ENCODE results near the gene TLX2. TPM values are rescaled to one million over a fixed set of nuclear protein-coding genes. Genes with fewer than 3 reads are reported as not detected.

TLX2 gene
- total and polyA plus RNA-seq, 3 experiments from 2014 or later: 0.37 to 0.60 TPM; not detected in 1

GRCh38 chr2:74566076-74566753, 52.0 kb downstream of the TLX2 start:
- H3K4me3 Mint-ChIP-seq: no peak overlapping the region

GRCh38 chr2:74566754-74567085, 52.5 kb downstream of the TLX2 start:
- ChIA-PET POLR2A (no interaction called here), CTCF (interaction anchor here (1.6 kb wide), 1 partner anchor 9 kb away, joined by 6 read pairs; no protein-coding TSS in a partner anchor)
- no peak overlapping the region for H3K27ac Mint-ChIP-seq
- DNase-seq: no peak
- Histone ChIP-seq H3K36me3 (ENCODE audit: insufficient read depth, low read length) (no peaks in the 10 kb centered on the region), H3K27me3 (ENCODE audit: insufficient read depth, low read length, poor library complexity, severe bottlenecking) (no peaks in the 10 kb centered on the region), H3K27ac (ENCODE audit: low read depth, low read length) (no peak overlapping the region), H3K4me1 (ENCODE audit: insufficient read depth, low read length) (no peaks in the 10 kb centered on the region), H3K9me3 (ENCODE audit: low read length) (no peaks in the 10 kb centered on the region), H3K4me3 (ENCODE audit: low read length) (no peak overlapping the region)
- no peak overlapping the region for H3K4me3 Mint-ChIP-seq
- peaks cover 0 to 3% (median 0%) of the 10 kb centered on the region in 3 donors for H3K36me3 Mint-ChIP-seq
- H3K9me3 Mint-ChIP-seq: no peaks in the 10 kb centered on the region
- no peaks in the 10 kb centered on the region for H3K4me1 Mint-ChIP-seq
- peaks cover 21 to 43% of the 10 kb centered on the region in 2 donors for H3K27me3 Mint-ChIP-seq

More at GRCh38 chr2:74566076-74566753, 52.0 kb downstream of the TLX2 start:
- Histone ChIP-seq H3K27ac (ENCODE audit: low read depth, low read length) (no peak overlapping the region), H3K9me3 (ENCODE audit: low read length) (no peaks in the 10 kb centered on the region), H3K4me3 (ENCODE audit: low read length) (no peak overlapping the region), H3K27me3 (ENCODE audit: insufficient read depth, low read length, poor library complexity, severe bottlenecking) (no peaks in the 10 kb centered on the region), H3K36me3 (ENCODE audit: insufficient read depth, low read length) (no peaks in the 10 kb centered on the region), H3K4me1 (ENCODE audit: insufficient read depth, low read length) (no peaks in the 10 kb centered on the region)
- ChIA-PET POLR2A (no interaction called here), CTCF (interaction anchor here (1.6 kb wide), 1 partner anchor 8 kb away, joined by 6 read pairs; no protein-coding TSS in a partner anchor)
- no peak overlapping the region for H3K27ac Mint-ChIP-seq
- peaks cover 0 to 3% (median 0%) of the 10 kb centered on the region in 3 donors for H3K36me3 Mint-ChIP-seq
- peaks cover 25 to 45% of the 10 kb centered on the region in 2 donors for H3K27me3 Mint-ChIP-seq
- no peaks in the 10 kb centered on the region for H3K4me1 Mint-ChIP-seq
- no peaks in the 10 kb centered on the region for H3K9me3 Mint-ChIP-seq
- no peak for DNase-seq

Other genes starting within 250 kb of the TLX2 start
- gene SLC4A5, start 171.0 kb upstream of the TLX2 start, total RNA-seq: 1 to 10 TPM; 1.8 to 1.9 TPM
- gene SLC4A5, start 171.0 kb upstream of the TLX2 start, polyA plus RNA-seq: 0.13 TPM
- 100 to 1,000 TPM; 113 to 114 TPM for gene DCTN1, start 134.1 kb upstream of the TLX2 start, total RNA-seq
- gene DCTN1, start 134.1 kb upstream of the TLX2 start, polyA plus RNA-seq: 90.2 TPM
- gene C2orf81, start 92.8 kb upstream of the TLX2 start, total RNA-seq: 1 to 10 TPM; 2.7 to 3.2 TPM
- 2.6 TPM for gene C2orf81, start 92.8 kb upstream of the TLX2 start, polyA plus RNA-seq
- gene WDR54, start 92.7 kb upstream of the TLX2 start, total RNA-seq: 10 to 100 TPM; 75.5 to 86.6 TPM
- gene WDR54, start 92.7 kb upstream of the TLX2 start, polyA plus RNA-seq: 55.5 TPM
- gene RTKN, start 72.5 kb upstream of the TLX2 start, total RNA-seq: 1 to 10 TPM; 1.1 to 1.4 TPM
- 1.2 TPM for gene RTKN, start 72.5 kb upstream of the TLX2 start, polyA plus RNA-seq
- gene INO80B, start 59.4 kb upstream of the TLX2 start, total RNA-seq: 10 to 100 TPM; 44.1 to 44.3 TPM
- gene INO80B, start 59.4 kb upstream of the TLX2 start, polyA plus RNA-seq: 7.6 TPM
- 10 to 100 TPM; 31.2 to 31.6 TPM for gene WBP1, start 56.0 kb upstream of the TLX2 start, total RNA-seq
- 37.0 TPM for gene WBP1, start 56.0 kb upstream of the TLX2 start, polyA plus RNA-seq
- gene MOGS, start 49.1 kb upstream of the TLX2 start, total RNA-seq: 10 to 100 TPM; 82.4 to 88.0 TPM
- gene MOGS, start 49.1 kb upstream of the TLX2 start, polyA plus RNA-seq: 48.5 TPM
- gene MRPL53, start 41.8 kb upstream of the TLX2 start, total RNA-seq: 100 to 1,000 TPM; 115 to 118 TPM
- gene MRPL53, start 41.8 kb upstream of the TLX2 start, polyA plus RNA-seq: 108 TPM
- gene CCDC142, start 31.5 kb upstream of the TLX2 start, total RNA-seq: 10 to 100 TPM; 20.3 to 22.8 TPM
- gene CCDC142, start 31.5 kb upstream of the TLX2 start, polyA plus RNA-seq: 9.7 TPM
- 10 to 100 TPM; 26.4 to 28.0 TPM for gene TTC31, start 31.4 kb upstream of the TLX2 start, total RNA-seq
- gene TTC31, start 31.4 kb upstream of the TLX2 start, polyA plus RNA-seq: 20.5 TPM
- under 1 TPM; 0.38 to 0.94 TPM for gene LBX2, start 14.8 kb upstream of the TLX2 start, total RNA-seq
- not detected for gene LBX2, start 14.8 kb upstream of the TLX2 start, polyA plus RNA-seq
- 10 to 100 TPM; 29.6 to 38.7 TPM for gene PCGF1, start 6.8 kb upstream of the TLX2 start, total RNA-seq
- gene PCGF1, start 6.8 kb upstream of the TLX2 start, polyA plus RNA-seq: 17.2 TPM
- under 1 TPM; 0.51 to 0.83 TPM for gene DQX1, start 11.8 kb downstream of the TLX2 start, total RNA-seq
- not detected for gene DQX1, start 11.8 kb downstream of the TLX2 start, polyA plus RNA-seq
- 100 to 1,000 TPM; 219 to 225 TPM for gene AUP1, start 15.3 kb downstream of the TLX2 start, total RNA-seq
- 95.8 TPM for gene AUP1, start 15.3 kb downstream of the TLX2 start, polyA plus RNA-seq
- 10 to 100 TPM; 81.0 to 82.1 TPM for gene HTRA2, start 15.5 kb downstream of the TLX2 start, total RNA-seq
- 26.0 TPM for gene HTRA2, start 15.5 kb downstream of the TLX2 start, polyA plus RNA-seq
- gene LOXL3, start 39.5 kb downstream of the TLX2 start, total RNA-seq: 1 to 10 TPM in 1 of 2 experiments, under 1 TPM in 1; 0.77 to 1.2 TPM
- 0.08 TPM for gene LOXL3, start 39.5 kb downstream of the TLX2 start, polyA plus RNA-seq
- gene DOK1, start 40.3 kb downstream of the TLX2 start, total RNA-seq: 10 to 100 TPM; 24.4 to 25.2 TPM
- 24.0 TPM for gene DOK1, start 40.3 kb downstream of the TLX2 start, polyA plus RNA-seq
- gene M1AP, start 133.9 kb downstream of the TLX2 start, total RNA-seq: not detected
- gene M1AP, start 133.9 kb downstream of the TLX2 start, polyA plus RNA-seq: 0.39 TPM
- 1 to 10 TPM; 7.8 to 8.5 TPM for gene SEMA4F, start 139.8 kb downstream of the TLX2 start, total RNA-seq
- 8.3 TPM for gene SEMA4F, start 139.8 kb downstream of the TLX2 start, polyA plus RNA-seq